Mammary epithelial cell (primary cell): ENCODE results near the gene HAUS5.

Experiments used
- EZH2 ChIP-seq: IDR thresholded peaks from 2 replicates; pipeline ENCODE4 v1.6.1; 2012; ENCODE audit warnings: low read length, inconsistent platforms, borderline replicate concordance
- TF ChIP-seq, protein P1 (sequence below), 2 donors: IDR thresholded peaks in 1 of 2; conservative IDR thresholded peaks in 1 of 2; 2 replicates each; pipeline ENCODE4 v1.5.1; 2011 to 2012; ENCODE audit warnings: inconsistent platforms in 2 of 2, low read length in 2 of 2, mild to moderate bottlenecking in 2 of 2, control low read depth in 1 of 2, low read depth in 1 of 2; ENCODE audit not compliant: insufficient read depth in 1 of 2; ENCODE audit errors: extremely low read depth in 1 of 2

GRCh38 chr19:35590875-35591274 lies 21.7 kb upstream of the HAUS5 start:
- no peak for TF ChIP-seq EZH2
- TF ChIP-seq, protein P1, sequence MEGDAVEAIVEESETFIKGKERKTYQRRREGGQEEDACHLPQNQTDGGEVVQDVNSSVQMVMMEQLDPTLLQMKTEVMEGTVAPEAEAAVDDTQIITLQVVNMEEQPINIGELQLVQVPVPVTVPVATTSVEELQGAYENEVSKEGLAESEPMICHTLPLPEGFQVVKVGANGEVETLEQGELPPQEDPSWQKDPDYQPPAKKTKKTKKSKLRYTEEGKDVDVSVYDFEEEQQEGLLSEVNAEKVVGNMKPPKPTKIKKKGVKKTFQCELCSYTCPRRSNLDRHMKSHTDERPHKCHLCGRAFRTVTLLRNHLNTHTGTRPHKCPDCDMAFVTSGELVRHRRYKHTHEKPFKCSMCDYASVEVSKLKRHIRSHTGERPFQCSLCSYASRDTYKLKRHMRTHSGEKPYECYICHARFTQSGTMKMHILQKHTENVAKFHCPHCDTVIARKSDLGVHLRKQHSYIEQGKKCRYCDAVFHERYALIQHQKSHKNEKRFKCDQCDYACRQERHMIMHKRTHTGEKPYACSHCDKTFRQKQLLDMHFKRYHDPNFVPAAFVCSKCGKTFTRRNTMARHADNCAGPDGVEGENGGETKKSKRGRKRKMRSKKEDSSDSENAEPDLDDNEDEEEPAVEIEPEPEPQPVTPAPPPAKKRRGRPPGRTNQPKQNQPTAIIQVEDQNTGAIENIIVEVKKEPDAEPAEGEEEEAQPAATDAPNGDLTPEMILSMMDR (conservative IDR thresholded peaks at IDR 0.05 in 1 of 2, IDR thresholded peaks at IDR 0.05 in 1 of 2; ENCODE audit: extremely low read depth in 1 of 2, insufficient read depth in 1 of 2, low read depth in 1 of 2, low read length in 2 of 2), result no peak
